ENCODE data around the gene HNRNPAB.

DNA sequence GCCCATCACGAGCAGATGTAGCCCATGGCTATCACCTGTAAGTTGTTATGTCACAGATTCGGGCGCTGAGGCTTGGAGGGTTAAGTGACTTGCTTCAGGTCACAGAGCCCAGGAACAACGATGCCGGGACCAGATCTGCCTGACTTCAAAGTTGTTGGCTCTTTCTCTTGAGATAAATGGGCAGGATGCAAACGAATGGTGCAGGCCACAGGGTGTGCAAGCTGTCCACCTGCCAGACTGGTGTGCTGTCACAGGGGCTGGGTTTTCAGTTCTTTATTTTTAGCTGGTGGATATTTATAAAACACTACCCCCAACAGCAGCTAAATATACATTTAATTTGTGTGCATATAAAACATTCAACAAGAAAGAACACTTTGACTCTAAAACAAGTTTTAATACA, 45.9 kb downstream of the HNRNPAB start:
- no peak for TF ChIP-seq CTCF (IDR thresholded peaks at IDR 0.05; ENCODE audit: poor library complexity)
- TF ChIP-seq EZH2 (IDR thresholded peaks at IDR 0.05; ENCODE audit: borderline replicate concordance), result no peak
- no peak for TF ChIP-seq EZH2phosphoT487 (IDR thresholded peaks at IDR 0.05; ENCODE audit: low read depth, severe bottlenecking, unreplicated experiment)
